GM19328 (cell line): ENCODE measurements around the gene EIF4E3.

Source experiments
- ATAC-seq: cut with Tn5 transposase; IDR thresholded peaks from one replicate; pipeline ENCODE4 v1.9.1; 2021; ENCODE audit warnings: mild to moderate bottlenecking, moderate library complexity; ENCODE audit not compliant: unreplicated experiment

Gene EIF4E3

DNA sequence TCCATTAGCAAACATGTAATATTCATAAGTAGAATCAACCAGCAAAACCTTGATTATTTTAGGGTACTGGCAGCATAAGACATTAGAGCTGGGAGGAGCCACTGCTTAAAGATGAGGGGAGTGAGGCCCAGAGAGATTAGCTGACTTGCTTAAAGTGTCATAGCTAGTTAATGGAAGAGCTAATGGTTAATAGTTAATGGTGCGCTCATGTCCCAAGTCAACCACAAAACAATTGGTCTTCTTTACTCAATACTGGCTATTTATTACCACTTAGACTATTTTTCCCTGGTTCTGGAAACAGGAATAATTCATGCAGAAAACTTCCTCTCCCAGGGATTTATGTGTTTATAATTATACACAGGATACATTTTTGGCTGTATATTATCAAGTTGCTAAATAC lies 33.1 kb downstream of the EIF4E3 start:
- ATAC-seq: no peak

DNA sequence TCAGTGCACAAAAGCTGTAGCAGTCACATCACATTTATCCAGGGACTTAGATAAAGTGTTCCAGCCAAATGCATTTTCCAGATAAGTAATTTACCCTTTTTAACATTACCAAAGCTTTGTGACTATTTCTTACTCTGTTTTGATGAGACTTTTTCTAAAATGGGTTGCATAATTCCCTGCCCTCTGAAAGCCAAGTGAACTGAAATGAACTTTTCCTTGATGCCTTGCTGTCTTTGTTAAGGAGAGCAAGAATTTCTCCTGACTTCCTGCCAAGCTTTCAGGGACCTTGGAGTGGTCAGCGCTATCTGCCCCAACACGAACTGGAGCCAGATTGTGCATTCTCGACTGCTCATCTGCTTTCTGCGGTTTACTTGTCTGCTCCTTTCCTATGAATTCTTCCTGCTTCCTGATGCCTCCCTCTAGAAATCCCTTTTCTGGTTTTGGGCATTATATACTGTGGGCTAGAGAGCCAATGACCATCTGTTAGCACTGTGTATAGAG lies 34.8 kb downstream of the EIF4E3 start:
- no peak for ATAC-seq

DNA sequence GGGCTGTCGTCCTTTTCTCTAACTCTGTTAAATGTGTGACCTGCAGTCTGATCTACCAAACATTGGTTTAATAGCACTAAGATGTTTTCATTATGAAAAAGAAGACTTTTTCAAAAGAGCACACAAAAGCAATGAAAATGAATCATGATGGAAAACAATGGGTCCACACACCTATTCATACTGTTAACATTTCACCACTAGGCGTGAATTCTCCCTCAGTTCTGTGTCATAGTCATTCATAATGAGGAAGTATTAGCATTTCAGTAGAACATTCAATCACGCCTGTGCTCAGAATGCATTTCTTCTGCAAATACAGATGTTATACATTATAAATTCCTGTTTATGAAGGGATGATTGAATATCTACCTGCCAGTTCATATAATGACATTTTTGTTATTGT lies 35.9 kb downstream of the EIF4E3 start:
- ATAC-seq: no peak

DNA sequence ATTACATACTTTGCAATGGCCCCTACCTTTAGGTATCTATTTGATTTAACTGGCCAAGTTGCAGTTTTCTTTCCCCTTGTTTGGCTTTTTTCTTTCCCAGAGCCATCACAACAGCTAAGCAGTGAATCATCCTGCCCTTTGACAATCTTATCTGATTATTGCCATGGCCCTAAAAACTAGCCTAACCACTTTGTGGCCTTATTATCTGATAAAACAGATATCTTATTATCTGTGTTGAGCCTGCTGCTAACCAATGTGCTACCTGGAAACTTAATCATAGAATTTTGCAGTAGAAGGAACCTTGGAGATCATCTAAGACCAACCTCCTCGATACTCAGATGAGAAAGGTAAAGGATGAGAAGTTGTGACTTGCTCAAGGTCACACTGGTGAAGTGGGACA lies 37.1 kb downstream of the EIF4E3 start:
- ATAC-seq: no peak

DNA sequence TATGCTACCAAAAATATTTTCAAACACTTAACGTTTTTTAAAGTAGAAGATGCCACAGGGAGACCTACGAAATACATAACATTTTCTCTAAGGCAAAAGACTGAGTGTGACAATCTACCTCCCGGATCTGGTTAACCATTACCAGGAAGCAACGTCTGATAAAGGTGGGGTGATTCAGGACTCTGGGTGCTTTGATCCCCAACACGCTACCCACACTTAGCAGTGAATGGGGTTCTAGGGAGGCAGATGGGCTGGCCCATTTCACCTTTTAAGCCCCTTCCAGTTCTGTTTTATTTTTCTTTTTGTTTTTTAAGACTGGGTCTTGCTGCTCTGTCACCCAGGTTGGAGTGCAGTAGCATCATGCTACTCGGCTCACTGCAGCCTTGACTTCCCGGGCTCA lies 39.5 kb downstream of the EIF4E3 start:
- ATAC-seq: no peak

DNA sequence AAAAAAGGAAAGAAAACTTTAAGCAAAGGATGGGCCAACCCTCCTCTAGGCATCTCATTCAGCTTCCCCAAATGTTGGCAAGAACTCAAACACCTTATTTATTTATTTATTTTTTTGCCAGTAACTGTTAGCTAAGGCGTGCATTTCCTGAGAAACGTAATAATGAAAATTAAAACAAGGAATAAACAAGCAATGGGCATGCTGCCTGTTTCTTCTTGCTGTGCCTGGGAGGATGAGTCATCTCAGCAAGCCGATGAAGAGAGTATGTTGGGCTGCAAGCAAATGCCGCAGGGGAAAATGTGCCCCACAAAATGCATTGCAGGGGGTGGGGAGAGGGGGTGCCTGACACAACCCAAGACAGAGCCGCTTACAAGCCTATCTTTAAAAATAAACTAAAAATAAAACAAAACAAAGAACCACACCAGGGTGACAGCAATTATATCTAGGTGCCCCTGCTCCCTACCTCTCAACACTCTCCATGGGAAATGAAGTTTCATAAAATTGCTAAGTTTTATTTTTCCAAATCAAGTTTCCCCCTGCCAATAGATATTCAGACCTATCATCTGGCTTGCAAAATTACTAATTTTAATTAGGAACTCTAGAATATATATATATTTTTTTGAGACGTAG lies 40.3 kb downstream of the EIF4E3 start:
- no peak for ATAC-seq

DNA sequence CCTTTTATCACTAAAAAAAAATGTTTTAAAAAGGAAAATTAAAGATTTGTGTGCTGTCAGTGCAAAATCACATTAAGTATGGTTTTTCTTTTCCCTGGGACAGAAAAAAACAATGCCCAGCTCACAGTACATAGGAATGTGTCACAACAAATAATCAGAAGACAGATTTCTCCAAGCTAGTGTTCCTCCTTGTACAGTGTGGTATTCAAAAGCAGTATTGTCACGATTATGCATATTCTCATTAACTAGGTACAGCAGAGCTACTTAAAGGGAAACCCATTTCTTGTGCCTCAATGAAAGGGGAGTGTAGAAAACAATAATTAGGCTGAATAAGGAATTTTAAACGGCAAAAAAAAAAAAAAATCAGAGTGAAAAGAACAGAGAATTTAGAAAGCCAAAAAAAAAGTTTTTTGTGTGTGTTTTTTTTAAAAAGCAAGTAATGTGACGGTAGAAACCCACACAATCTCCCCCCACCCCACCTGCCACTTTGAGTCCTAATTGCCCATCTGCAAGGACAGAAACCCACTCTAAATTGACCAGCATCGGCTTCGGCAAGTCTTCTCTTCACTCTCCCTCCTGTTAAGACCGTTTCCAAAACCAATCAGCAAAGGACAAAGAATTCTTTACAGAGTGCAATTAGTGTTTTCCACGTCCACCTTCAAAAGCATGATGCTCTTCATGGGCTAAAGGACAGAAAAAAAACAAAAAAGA lies 41.0 kb downstream of the EIF4E3 start:
- no peak for ATAC-seq

DNA sequence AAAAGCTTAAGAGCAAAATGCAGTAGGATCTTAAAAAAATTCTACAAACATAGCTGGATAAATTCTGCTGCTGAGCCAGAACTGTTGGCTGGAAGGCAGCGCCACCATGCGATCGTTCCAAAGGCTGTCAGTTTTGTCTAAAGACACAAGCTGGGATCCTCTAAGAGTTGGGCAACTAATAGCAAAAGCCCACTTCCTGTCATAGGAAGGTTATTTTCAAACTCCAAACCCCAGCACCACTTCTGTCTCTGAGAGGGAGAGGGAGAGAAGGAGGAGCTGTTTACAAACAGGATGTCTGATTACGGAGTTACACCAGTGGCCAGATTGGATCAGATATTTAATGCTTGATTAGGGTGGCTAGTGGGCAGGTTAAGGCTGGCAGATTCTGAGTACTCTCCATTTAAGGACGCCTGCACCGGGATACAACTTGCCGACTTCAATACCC lies 44.0 kb downstream of the EIF4E3 start:
- no peak for ATAC-seq

DNA sequence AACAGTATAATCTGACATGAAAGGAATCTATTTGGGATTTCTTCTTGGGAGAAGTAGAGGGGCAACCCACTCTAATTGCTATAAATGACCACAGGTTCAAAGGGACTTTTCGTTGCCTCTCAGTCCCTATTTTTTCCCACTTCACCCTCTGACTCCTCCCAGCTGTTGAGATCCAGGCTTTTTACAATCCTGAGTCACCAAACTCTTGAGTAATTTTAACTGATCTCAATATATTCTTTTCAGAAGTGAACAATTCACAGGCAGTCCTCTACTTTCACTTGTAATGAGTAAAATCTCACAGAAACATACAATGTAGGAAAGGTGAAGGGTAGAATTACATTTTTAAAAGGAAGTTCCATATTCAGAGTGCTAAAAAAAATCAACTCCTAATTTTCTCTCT lies 44.6 kb downstream of the EIF4E3 start:
- no peak for ATAC-seq

DNA sequence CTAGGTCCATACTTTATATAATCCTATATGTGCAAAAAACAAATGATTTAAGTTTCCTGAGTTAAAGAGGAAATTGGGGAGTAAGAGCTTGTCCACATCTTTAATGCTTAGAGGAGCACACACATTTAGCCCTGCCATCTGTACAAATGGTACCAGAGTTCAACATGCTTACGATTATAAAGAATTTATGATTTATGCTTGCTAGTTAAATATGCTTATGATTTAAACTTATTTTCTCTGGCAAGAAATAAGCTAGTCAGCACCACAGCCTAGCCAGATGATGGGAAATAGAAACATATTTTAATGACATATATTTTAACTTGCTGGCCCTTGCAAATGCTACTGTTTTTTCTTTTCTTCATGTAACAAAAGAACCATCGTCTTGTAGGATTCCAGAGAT lies 48.3 kb downstream of the EIF4E3 start:
- no peak for ATAC-seq

DNA sequence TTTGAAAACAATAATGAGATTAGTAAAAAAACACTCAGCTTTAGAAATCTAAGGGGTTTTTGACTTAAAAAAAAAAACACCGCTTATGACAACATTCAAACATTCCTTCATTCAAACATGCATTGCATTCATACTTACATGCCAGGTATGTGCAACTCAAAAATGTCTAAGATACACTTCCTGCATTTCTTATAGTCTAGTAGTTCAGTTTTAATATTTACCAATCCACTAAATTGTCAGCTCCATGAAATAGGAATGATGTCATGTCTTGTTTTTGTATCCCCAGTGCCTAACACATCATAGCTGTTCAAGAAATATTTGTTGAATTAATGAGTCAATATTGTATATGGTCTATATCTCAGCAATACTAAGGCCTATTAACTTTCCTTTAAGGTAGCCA lies 51.7 kb downstream of the EIF4E3 start:
- no peak for ATAC-seq

DNA sequence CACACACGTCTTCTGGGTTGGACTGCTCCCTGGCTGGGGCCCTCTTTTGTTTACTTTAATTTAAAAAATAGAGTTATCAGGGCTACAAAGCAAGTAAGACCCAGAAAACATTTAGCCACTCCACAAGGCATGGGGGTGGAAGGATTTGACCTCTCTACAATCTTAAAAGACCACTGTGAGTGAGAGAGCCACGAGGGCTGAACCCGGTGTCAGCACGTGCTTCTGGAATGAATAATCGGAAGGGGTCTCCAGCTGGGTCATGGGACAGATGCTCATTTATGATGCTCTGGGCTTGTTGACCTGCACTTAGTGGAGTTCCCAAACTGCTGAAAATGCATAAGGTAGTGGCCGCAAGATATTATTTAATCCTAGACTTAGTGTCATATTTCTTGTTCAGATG lies 52.4 kb downstream of the EIF4E3 start:
- no peak for ATAC-seq

DNA sequence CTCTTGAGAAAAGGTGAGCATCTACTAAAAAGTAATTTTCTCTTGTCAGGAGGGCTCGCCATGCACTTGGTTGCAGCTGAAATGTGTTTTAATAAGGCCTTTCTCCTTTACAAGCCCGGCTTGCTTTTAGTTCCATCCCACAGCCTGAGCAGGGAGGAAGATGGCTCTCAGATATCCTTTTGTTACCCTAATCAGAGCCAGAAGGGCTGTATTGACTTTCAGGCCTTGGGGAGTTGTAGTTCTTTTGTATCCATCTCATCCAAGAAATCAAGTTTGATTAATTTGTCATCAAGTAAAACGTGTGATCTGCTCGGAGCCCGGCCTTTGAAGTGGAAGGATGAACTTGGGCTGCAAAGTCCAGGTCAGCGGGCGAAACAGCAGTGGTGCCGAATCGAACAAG lies 52.9 kb downstream of the EIF4E3 start:
- ATAC-seq: no peak

DNA sequence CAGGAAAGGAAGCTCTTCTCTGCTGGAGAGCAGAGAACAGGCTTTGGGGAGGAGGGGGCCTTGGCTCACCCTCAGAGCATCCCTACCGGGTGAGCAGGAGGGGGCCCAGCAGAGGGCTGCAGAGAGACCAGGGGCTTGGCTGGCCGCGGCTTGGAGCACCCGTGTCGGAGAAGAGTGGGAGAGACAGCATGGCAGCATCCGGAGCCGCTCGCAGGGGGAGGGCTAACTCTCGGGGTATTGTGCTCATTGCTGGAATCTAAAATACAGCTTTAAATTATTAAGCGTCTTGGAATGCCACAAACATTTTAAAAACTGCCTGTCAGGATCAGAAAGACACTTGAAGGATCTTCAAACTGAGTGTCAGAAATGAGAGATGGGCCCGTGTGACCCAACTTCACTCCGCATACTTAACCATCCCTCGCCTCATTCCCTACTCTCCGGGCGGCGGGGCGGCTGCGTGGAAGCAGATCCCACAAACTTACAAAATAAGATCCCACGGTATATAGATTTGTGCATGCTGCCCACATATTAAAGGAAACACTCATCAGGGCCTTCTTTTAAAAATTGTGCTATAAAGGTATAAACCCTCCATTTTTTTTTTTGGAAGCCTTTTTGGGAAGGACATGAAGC lies 53.9 kb downstream of the EIF4E3 start:
- no peak for ATAC-seq

DNA sequence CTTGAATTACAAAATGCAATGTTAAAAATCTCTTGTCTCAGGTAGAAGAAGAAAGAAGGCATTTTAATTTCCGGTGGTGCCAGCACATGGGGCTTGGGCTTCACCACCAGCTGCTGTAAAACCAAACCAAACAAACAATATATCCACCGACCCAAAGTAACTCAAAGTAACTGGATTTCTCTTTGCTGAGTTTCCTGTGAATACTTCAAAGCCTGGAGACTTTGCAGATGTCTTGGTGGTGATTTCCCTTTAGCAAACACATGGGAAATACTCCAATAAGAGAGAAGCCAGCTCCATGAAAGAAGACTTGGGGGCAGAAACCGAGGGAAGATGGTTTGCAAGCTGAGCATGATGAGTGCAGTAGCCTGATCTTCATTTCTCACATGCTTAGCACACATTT lies 62.6 kb downstream of the EIF4E3 start:
- ATAC-seq: no peak

DNA sequence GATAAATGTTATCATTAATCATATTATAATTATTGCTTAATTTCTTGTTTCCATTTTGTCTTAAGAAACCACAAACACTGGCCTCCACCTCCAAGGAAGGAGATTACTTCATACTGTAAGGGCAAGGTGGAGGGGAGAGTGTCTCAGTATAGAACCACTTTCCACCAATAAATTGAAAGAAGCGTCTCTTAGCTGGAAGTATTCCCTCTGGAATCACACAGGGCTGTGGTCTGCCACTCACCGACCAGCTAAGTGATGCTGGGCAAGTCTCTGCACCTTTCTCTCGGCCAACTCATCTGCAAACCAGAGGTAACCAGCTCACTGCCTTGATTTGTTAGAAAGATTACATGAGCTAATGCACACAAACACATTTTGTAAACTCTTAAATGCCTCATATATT lies 63.1 kb downstream of the EIF4E3 start:
- no peak for ATAC-seq

DNA sequence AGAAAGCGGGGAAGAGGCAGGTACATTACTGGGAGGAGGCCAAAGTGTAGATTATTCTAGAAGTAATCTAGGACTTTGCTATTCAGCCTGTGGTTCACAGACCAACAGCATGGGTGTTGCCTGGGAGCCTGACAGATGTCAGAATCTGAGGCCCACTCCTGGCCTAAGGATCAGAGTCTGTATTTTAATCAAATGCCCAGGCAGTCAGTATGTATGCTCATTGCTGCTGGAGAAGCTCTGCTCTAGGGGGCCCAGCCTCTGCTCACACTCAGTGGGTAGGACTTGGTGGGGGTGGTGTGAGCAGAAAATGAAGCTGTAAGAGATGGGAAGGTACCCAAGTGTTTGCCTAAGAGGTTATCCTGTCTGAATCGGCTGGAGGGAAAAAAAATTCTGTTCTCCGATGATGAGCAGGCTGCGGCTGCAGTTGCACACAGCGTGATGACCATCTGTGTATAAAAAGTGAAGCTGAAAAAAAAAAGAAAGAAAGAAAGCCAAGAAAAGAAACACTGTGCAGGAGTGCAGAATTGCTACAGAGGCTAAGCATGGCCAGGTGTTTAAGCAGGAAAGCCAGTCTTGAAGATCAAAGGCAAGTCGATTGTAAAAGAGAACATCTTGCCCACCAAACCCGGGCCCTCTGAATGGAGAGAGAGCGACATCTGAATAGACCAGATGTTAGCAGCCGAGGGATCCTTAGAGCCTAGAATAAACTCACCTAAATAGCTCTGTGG lies 65.2 kb downstream of the EIF4E3 start:
- no peak for ATAC-seq

DNA sequence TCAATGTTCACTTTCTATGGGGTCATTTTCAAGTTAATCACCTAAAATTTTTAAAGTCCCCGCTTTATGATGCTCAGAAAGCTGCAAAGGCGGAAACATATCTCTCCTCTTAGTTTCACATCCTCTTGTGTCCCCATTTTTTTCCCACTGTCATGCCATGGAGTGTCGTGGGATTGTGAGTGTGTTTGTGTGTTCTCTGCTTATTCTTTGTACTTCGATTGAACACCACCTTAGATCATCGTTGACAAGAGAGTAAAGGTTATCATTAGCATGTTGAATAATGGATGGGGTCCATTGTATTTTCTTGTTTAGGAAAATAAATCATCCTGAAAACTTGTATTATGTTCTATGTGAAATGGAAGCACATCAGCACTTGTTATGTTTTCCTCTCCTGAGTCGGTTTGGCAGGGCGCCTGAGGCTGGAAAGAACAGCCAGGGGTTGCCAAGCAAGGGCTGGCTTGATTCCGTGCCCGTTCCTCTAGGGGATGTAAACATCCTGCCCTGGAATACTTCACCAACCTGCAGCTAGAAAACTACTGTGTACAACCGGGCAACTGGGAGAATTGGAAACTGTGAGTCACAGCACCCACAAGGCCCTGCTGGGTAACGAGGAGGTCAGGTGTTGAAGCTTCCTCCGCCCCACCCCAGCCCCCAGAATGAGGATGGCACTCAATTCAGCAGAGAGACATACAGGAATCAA lies 67.2 kb downstream of the EIF4E3 start:
- ATAC-seq: no peak

DNA sequence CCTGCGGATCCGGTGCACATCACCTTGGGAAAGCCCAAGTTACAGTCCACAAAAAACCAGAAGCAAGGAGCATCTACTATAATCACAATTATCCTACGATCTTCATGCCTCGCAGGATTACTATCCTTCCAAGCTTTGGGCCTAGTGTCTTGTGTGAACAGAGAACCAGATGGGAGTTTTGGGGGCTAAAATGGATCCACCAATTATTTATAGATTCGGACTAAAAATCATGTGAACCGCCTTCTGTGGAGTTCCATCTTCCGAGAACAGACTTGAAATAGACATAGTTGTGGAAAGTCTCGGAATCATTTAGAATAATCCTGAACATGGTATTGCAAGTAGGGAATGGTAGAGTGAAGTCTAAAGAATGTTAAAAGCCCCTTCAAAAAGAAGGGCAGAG lies 70.1 kb downstream of the EIF4E3 start:
- ATAC-seq: no peak

DNA sequence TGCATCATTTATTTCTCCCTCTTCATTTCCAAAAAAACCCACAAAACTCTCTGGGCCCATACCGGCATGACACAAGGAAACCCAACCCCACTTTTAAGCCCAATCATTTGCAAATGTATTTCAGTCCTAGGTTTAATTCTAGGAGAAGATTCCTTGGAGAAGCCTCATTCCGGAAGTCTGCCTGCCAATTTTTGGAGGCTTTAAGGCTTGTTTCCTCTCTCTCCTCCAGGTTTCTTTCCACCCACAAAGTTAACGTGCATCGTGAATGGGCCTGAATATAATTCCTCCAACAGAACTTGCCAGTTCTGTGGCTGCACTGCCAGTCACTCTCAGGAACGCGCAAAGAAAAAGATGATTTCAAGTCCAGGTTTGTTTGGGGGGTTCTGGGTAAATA lies 71.8 kb downstream of the EIF4E3 start:
- ATAC-seq: no peak
